Pancreas (tissue), 10 donors: ENCODE results near the gene CMIP. TPM values are rescaled to one million over a fixed set of nuclear protein-coding genes. Genes with fewer than 3 reads are reported as not detected.

Experiments used
- ATAC-seq, 4 donors: fragments of 200-7000 bp; cut with Tn5 transposase; one replicate each; pipeline versions ENCODE4 v1.8.0 to v1.9.1; 2020; ENCODE audit warnings: mild to moderate bottlenecking in 4 of 4, moderate library complexity in 4 of 4
- DNase-seq, 6 donors: peaks; one replicate each; pipeline ENCODE4 v3.0.0-alpha.2; 2020
- FAIRE-seq: peaks from 2 replicates; lab custom pipeline; 2012; peaks lifted over from hg19 to GRCh38; lab: Jason Lieb, UNC
- H3K27ac ChIP-seq, 4 donors: fragments of 200-600 bp; sonication (generic); 1 replicate in 3 of 4; 2 replicates in 1 of 4; pipeline versions ENCODE4 v1.5.0 to v1.8.0; 2020
- H3K27me3 ChIP-seq, 4 donors: fragments of 200-600 bp; one replicate each; pipeline ENCODE4 v1.8.0; 2021
- H3K36me3 ChIP-seq, 3 donors: fragments of 200-600 bp; sonication (generic) in 1 of 3; one replicate each; pipeline versions ENCODE4 v1.5.0 to v1.8.0; 2020 to 2021
- H3K4me1 ChIP-seq, 3 donors: fragments of 200-600 bp; one replicate each; pipeline ENCODE4 v1.8.0; 2021
- H3K4me3 ChIP-seq, 4 donors: fragments of 200-600 bp; sonication (generic) in 2 of 4; one replicate each; pipeline versions ENCODE4 v1.5.0 to v1.8.0; 2020 to 2021
- H3K9me3 ChIP-seq, 4 donors: fragments of 200-600 bp; one replicate each; pipeline ENCODE4 v1.8.0; 2021
- CTCF ChIP-seq, 4 donors: fragments of 200-600 bp; sonication (generic) in 3 of 4; IDR thresholded peaks; one replicate each; pipeline versions ENCODE4 v1.5.0 to v1.8.0; 2021; ENCODE audit warnings: antibody characterized with exemption in 4 of 4
- WGBS, 2 donors: extraction: QIAGEN DNeasy Blood & Tissue Kit; methylation state at CpG; one replicate each; pipeline ENCODE4 v1.1.7; 2013; 5-methylcytosine and 5-hydroxymethylcytosine counted together
- intact Hi-C, 3 donors: fragments of 100-400 bp; cut with DNase I; formaldehyde crosslinking; loops; one replicate each; pipeline versions ENCODE4 v1.11.1 to v1.14.2; 2022
- polyA plus RNA-seq, 2 donors: library from polyadenylated mRNA; stranded (reverse); fragments of 200-250 nt; gene quantifications; one replicate each; pipeline ENCODE4 v1.2.3, GENCODE V29; 2013
- total RNA-seq, 6 donors: library from RNA; stranded (reverse); fragmentation: NEBNext Ultra II Directional in 4 of 6; extraction: Animal tissue kit (Norgen Biotek cat#: 25700) in 4 of 6; gene quantifications; one replicate each; pipeline versions ENCODE4 v1.2.1 to v1.2.4, GENCODE V29; 2021 to 2023
- donor health status: healthy with polysubstance abuse.
- donor health status: DM: no; HTN: no; CAD: no; lungs with moderate emphysema.
- donor health status: DM: no; HTN: no; CAD: no.
- donor health status: control.
- donor health status: control.
- donor health status: Bipolar disorder and iron deficiency.
- donor health status: DM: yes; HTN: yes; CAD: no.
- donor health status: DM: no; HTN: no; CAD: no.
- donor health status: DM: no; HTN: no; CAD: no.
- donor health status: DM: yes; HTN: yes; CAD: no.

The CMIP gene
- total and polyA plus RNA-seq, 8 donors, result 9.7 to 37.0 (median 21.5) TPM

- FAIRE-seq (no peak), DNase-seq (no peak), ATAC-seq (no peak)
- no peak for TF ChIP-seq CTCF (IDR thresholded peaks at IDR 0.05)
- Histone ChIP-seq H3K36me3 (peaks cover 0 to 8% (median 0%) of the 10 kb centered on the region in 3 donors), H3K27ac (no peak overlapping the region), H3K4me1 (no peaks in the 10 kb centered on the region), H3K27me3 (no peaks in the 10 kb centered on the region), H3K9me3 (no peaks in the 10 kb centered on the region), H3K4me3 (no peak overlapping the region)
- 95 to 99% methylated on average over 10 of the region's 10 CpGs for WGBS, 2 donors
- intact Hi-C loops, result no loop called here
Measured at GRCh38 chr16:81699596-81699995, 255.0 kb downstream of the CMIP start.

GRCh38 chr16:81700071-81700779, 255.6 kb downstream of the CMIP start:
- ATAC-seq (no peak), DNase-seq (no peak), FAIRE-seq (no peak)
- WGBS, 2 donors, result 92 to 95% methylated on average over 20 of the region's 20 CpGs
- Histone ChIP-seq H3K4me3 (no peak overlapping the region), H3K27me3 (no peaks in the 10 kb centered on the region), H3K4me1 (no peaks in the 10 kb centered on the region), H3K27ac (no peak overlapping the region), H3K36me3 (peaks cover 0 to 14% (median 0%) of the 10 kb centered on the region in 3 donors), H3K9me3 (no peaks in the 10 kb centered on the region)
- no peak for TF ChIP-seq CTCF (IDR thresholded peaks at IDR 0.05)
- intact Hi-C loops, result loop anchor here in 1 of 3 donors (10.0 kb wide), 1 partner anchor 305 kb away; no protein-coding TSS in a partner anchor

- Histone ChIP-seq H3K27me3 (no peaks in the 10 kb centered on the region), H3K4me3 (no peak overlapping the region), H3K27ac (no peak overlapping the region)
Measured at GRCh38 chr16:81700780-81701165, 256.2 kb downstream of the CMIP start.

GRCh38 chr16:81701296-81701970, 256.8 kb downstream of the CMIP start:
- Histone ChIP-seq H3K4me1 (no peaks in the 10 kb centered on the region), H3K9me3 (no peaks in the 10 kb centered on the region), H3K27me3 (no peaks in the 10 kb centered on the region), H3K27ac (no peak overlapping the region), H3K36me3 (peaks cover 0 to 24% (median 0%) of the 10 kb centered on the region in 3 donors), H3K4me3 (no peak overlapping the region)
- 94 to 96% methylated on average over 20 of the region's 20 CpGs for WGBS, 2 donors
- FAIRE-seq, result no peak
- intact Hi-C loops, result loop anchor here in 1 of 3 donors (10.0 kb wide), 1 partner anchor 307 kb away; no protein-coding TSS in a partner anchor
- DNase-seq, result peak in 1 of 6 donors; percentile 53
- ATAC-seq, result no peak
- TF ChIP-seq CTCF (IDR thresholded peaks at IDR 0.05), result no peak

More at GRCh38 chr16:81700780-81701165, 256.2 kb downstream of the CMIP start:
- FAIRE-seq, result no peak
- intact Hi-C loops, result loop anchor here in 1 of 3 donors (10.0 kb wide), 1 partner anchor 306 kb away; no protein-coding TSS in a partner anchor
- WGBS, 2 donors, result 88 to 92% methylated on average over 4 of the region's 4 CpGs
- TF ChIP-seq CTCF (IDR thresholded peaks at IDR 0.05), result no peak
- H3K9me3 ChIP-seq, result no peaks in the 10 kb centered on the region
- ATAC-seq, result no peak
- H3K36me3 ChIP-seq, result peaks cover 0 to 17% (median 0%) of the 10 kb centered on the region in 3 donors
- H3K4me1 ChIP-seq, result no peaks in the 10 kb centered on the region
- DNase-seq, result no peak
